GM12874 (cell line): Measurements from ENCODE around the gene APBA2.

Source experiments
- CTCF ChIP-seq: IDR thresholded peaks from 2 replicates; pipeline ENCODE4 v1.5.1; 2011; ENCODE audit warnings: low read depth, mild to moderate bottlenecking, control low read depth, low read length, moderate library complexity; ENCODE audit not compliant: insufficient read depth

The APBA2 gene

GRCh38 chr15:28895566-28895965 lies 9.8 kb downstream of the APBA2 start:
- no peak for TF ChIP-seq CTCF

- TF ChIP-seq CTCF = no peak
Measured at GRCh38 chr15:28896951-28897350, 11.2 kb downstream of the APBA2 start.

GRCh38 chr15:28897861-28898585 lies 12.2 kb downstream of the APBA2 start:
- no peak for TF ChIP-seq CTCF

- no peak for TF ChIP-seq CTCF
Measured at GRCh38 chr15:28899061-28899738, 13.4 kb downstream of the APBA2 start.

GRCh38 chr15:28900041-28900891 lies 14.5 kb downstream of the APBA2 start:
- TF ChIP-seq CTCF = no peak

- TF ChIP-seq CTCF = no peak
Measured at GRCh38 chr15:28900892-28901586, 15.3 kb downstream of the APBA2 start.
